Measurements from ENCODE around the gene SLC17A9. TPM values are rescaled to one million over a fixed set of nuclear protein-coding genes. Genes with fewer than 3 reads are reported as not detected.
"Not testable (repeated sequence)": the region's sequence is repeated elsewhere in the genome, so short reads cannot be mapped to it uniquely, and the experiment has no call there.

Gene SLC17A9
- total RNA-seq, 2 experiments from 2014 or later, result 17.4 to 20.6 TPM

GRCh38 chr20:62913043-62913630 is 39.4 kb upstream of the SLC17A9 start:
- Mint-ChIP-seq H3K4me3 (no peak overlapping the region), H3K4me1 (ENCODE audit: low read depth) (peaks cover 39% of the 10 kb centered on the region), H3K27ac (no peak overlapping the region), H3K36me3 (ENCODE audit: low read depth) (peaks cover 32% of the 10 kb centered on the region), H3K9me3 (no peaks in the 10 kb centered on the region), H3K27me3 (ENCODE audit: low read depth) (no peaks in the 10 kb centered on the region)
- intact Hi-C loops (cut with micrococcal nuclease), result no loop called here
- DNase-seq, result no peak
- CTCF ChIA-PET, result no interaction called here

- Mint-ChIP-seq H3K4me3 (no peak overlapping the region), H3K27ac (no peak overlapping the region), H3K4me1 (ENCODE audit: low read depth) (peaks cover 52% of the 10 kb centered on the region), H3K36me3 (ENCODE audit: low read depth) (peaks cover 28% of the 10 kb centered on the region), H3K27me3 (ENCODE audit: low read depth) (no peaks in the 10 kb centered on the region), H3K9me3 (no peaks in the 10 kb centered on the region)
- intact Hi-C loops (cut with micrococcal nuclease), result no loop called here
- DNase-seq, result no peak
- CTCF ChIA-PET, result interaction anchor here (1.3 kb wide), 1 partner anchor 15 kb away, joined by 5 read pairs; no protein-coding TSS in a partner anchor
These were observed 38.1 kb upstream of the SLC17A9 start for GRCh38 chr20:62914436-62914835.

GRCh38 chr20:62914970-62915457 is 37.5 kb upstream of the SLC17A9 start:
- no peak for DNase-seq
- Mint-ChIP-seq H3K27me3 (ENCODE audit: low read depth) (no peaks in the 10 kb centered on the region), H3K36me3 (ENCODE audit: low read depth) (peaks cover 24% of the 10 kb centered on the region), H3K4me1 (ENCODE audit: low read depth) (peaks cover 58% of the 10 kb centered on the region), H3K27ac (peak overlapping the region; percentile 44), H3K9me3 (no peaks in the 10 kb centered on the region), H3K4me3 (no peak overlapping the region)
- intact Hi-C loops (cut with micrococcal nuclease), result no loop called here
- CTCF ChIA-PET, result interaction anchor here (1.3 kb wide), 1 partner anchor 15 kb away, joined by 5 read pairs; no protein-coding TSS in a partner anchor

GRCh38 chr20:62916703-62917476 is 35.6 kb upstream of the SLC17A9 start:
- Mint-ChIP-seq H3K27ac (peak overlapping the region; percentile 36), H3K27me3 (ENCODE audit: low read depth) (no peaks in the 10 kb centered on the region), H3K4me3 (peak overlapping the region; percentile 16), H3K4me1 (ENCODE audit: low read depth) (peaks cover 72% of the 10 kb centered on the region), H3K9me3 (no peaks in the 10 kb centered on the region), H3K36me3 (ENCODE audit: low read depth) (peaks cover 14% of the 10 kb centered on the region)
- CTCF ChIA-PET, result interaction anchor here (1.0 to 4.0 kb wide), 5 partner anchors 8 to 20 kb away, joined by 4 to 34 read pairs (median 15); partner anchors contain the start of gene DIDO1
- intact Hi-C loops (cut with micrococcal nuclease), result no loop called here
- no peak for DNase-seq

- no peak for DNase-seq
- CTCF ChIA-PET, result interaction anchor here (2.8 to 4.0 kb wide), 3 partner anchors 10 to 17 kb away, joined by 15 to 34 read pairs (median 27); partner anchors contain the start of gene DIDO1
- Mint-ChIP-seq H3K4me1 (ENCODE audit: low read depth) (peaks cover 79% of the 10 kb centered on the region), H3K4me3 (peak overlapping the region; percentile 65), H3K27ac (peak overlapping the region; percentile 80), H3K36me3 (ENCODE audit: low read depth) (peaks cover 14% of the 10 kb centered on the region), H3K27me3 (ENCODE audit: low read depth) (no peaks in the 10 kb centered on the region), H3K9me3 (no peaks in the 10 kb centered on the region)
- intact Hi-C loops (cut with micrococcal nuclease), result no loop called here
These were observed 34.8 kb upstream of the SLC17A9 start for GRCh38 chr20:62917720-62918119.

GRCh38 chr20:62918147-62918546 is 34.4 kb upstream of the SLC17A9 start:
- Mint-ChIP-seq H3K27me3 (ENCODE audit: low read depth) (no peaks in the 10 kb centered on the region), H3K36me3 (ENCODE audit: low read depth) (peaks cover 11% of the 10 kb centered on the region), H3K4me1 (ENCODE audit: low read depth) (peaks cover 83% of the 10 kb centered on the region), H3K27ac (peak overlapping the region; percentile 80), H3K9me3 (no peaks in the 10 kb centered on the region), H3K4me3 (peak overlapping the region; percentile 65)
- peak; percentile 56 for DNase-seq
- CTCF ChIA-PET, result interaction anchor here (0.7 to 4.0 kb wide), 4 partner anchors 9 to 55 kb away, joined by 4 to 34 read pairs (median 21); partner anchors contain the start of gene DIDO1
- intact Hi-C loops (cut with micrococcal nuclease), result no loop called here

- CTCF ChIA-PET, result interaction anchor here (0.7 to 4.0 kb wide), 5 partner anchors 9 to 54 kb away, joined by 4 to 34 read pairs (median 15); partner anchors contain the start of gene DIDO1
- Mint-ChIP-seq H3K4me3 (peak overlapping the region; percentile 65), H3K27ac (peak overlapping the region; percentile 80), H3K36me3 (ENCODE audit: low read depth) (peaks cover 11% of the 10 kb centered on the region), H3K27me3 (ENCODE audit: low read depth) (no peaks in the 10 kb centered on the region), H3K9me3 (no peaks in the 10 kb centered on the region), H3K4me1 (ENCODE audit: low read depth) (peaks cover 89% of the 10 kb centered on the region)
- intact Hi-C loops (cut with micrococcal nuclease), result no loop called here
- DNase-seq, result peak; percentile 79
These were observed 33.7 kb upstream of the SLC17A9 start for GRCh38 chr20:62918831-62919230.

GRCh38 chr20:62920039-62920645 is 32.4 kb upstream of the SLC17A9 start:
- Mint-ChIP-seq H3K36me3 (ENCODE audit: low read depth) (peaks cover 12% of the 10 kb centered on the region), H3K4me3 (peak overlapping the region; percentile 65), H3K9me3 (no peaks in the 10 kb centered on the region), H3K27me3 (ENCODE audit: low read depth) (no peaks in the 10 kb centered on the region), H3K27ac (peak overlapping the region; percentile 80), H3K4me1 (ENCODE audit: low read depth) (peaks cover 88% of the 10 kb centered on the region)
- CTCF ChIA-PET, result interaction anchor here (1.7 to 2.8 kb wide), 6 partner anchors 8 to 56 kb away, joined by 5 to 25 read pairs (median 10); partner anchors contain the start of gene DIDO1
- no peak for DNase-seq
- intact Hi-C loops (cut with micrococcal nuclease), result no loop called here

GRCh38 chr20:62921119-62921687 is 31.3 kb upstream of the SLC17A9 start:
- Mint-ChIP-seq H3K36me3 (ENCODE audit: low read depth) (peaks cover 16% of the 10 kb centered on the region), H3K27me3 (ENCODE audit: low read depth) (no peaks in the 10 kb centered on the region), H3K27ac (peak overlapping the region; percentile 81), H3K4me1 (ENCODE audit: low read depth) (peaks cover 78% of the 10 kb centered on the region), H3K4me3 (peak overlapping the region; percentile 60), H3K9me3 (no peaks in the 10 kb centered on the region)
- intact Hi-C loops (cut with micrococcal nuclease), result loop anchor here (1.0 kb wide), 1 partner anchor 21 kb away; no protein-coding TSS in a partner anchor
- peak; percentile 84 for DNase-seq
- CTCF ChIA-PET, result interaction anchor here (0.6 to 2.8 kb wide), 6 partner anchors 14 to 489 kb away, joined by 3 to 25 read pairs (median 6); partner anchors contain the start of gene GID8

GRCh38 chr20:62922451-62922921 is 30.0 kb upstream of the SLC17A9 start:
- DNase-seq, result peak; percentile 73
- H3K4me1 Mint-ChIP-seq (ENCODE audit: low read depth), result peaks cover 76% of the 10 kb centered on the region
- intact Hi-C loops (cut with micrococcal nuclease), result no loop called here
- peaks cover 9% of the 10 kb centered on the region for H3K36me3 Mint-ChIP-seq (ENCODE audit: low read depth)
- H3K9me3 Mint-ChIP-seq, result no peaks in the 10 kb centered on the region
- peak overlapping the region; percentile 81 for H3K27ac Mint-ChIP-seq
- CTCF ChIA-PET, result interaction anchor here (2.0 kb wide), 1 partner anchor 15 kb away, joined by 7 read pairs; no protein-coding TSS in a partner anchor
- H3K4me3 Mint-ChIP-seq, result peak overlapping the region; percentile 47
- no peaks in the 10 kb centered on the region for H3K27me3 Mint-ChIP-seq (ENCODE audit: low read depth)

GRCh38 chr20:62923059-62923668 is 29.3 kb upstream of the SLC17A9 start:
- H3K4me3 Mint-ChIP-seq; intact Hi-C loops (cut with micrococcal nuclease); H3K27me3 Mint-ChIP-seq (ENCODE audit: low read depth); H3K36me3 Mint-ChIP-seq (ENCODE audit: low read depth); DNase-seq; H3K9me3 Mint-ChIP-seq: not testable (repeated sequence)
- CTCF ChIA-PET, result interaction anchor here (1.7 to 2.0 kb wide), 2 partner anchors 15 to 23 kb away, joined by 5 to 7 read pairs; no protein-coding TSS in a partner anchor
- Mint-ChIP-seq H3K27ac (peak overlapping the region; percentile 81), H3K4me1 (ENCODE audit: low read depth) (peaks cover 75% of the 10 kb centered on the region)

All from activated naive CD4-positive, alpha-beta T cell treated with anti-CD3 and anti-CD28 coated beads for 36 hours (primary cell).